IPS-20b (cell line): ENCODE results near the gene ELF1.
A peak's percentile ranks its signal among the peaks of the same experiment; 100 is the strongest.
"Not testable (repeated sequence)": the region's sequence is repeated elsewhere in the genome, so short reads cannot be mapped to it uniquely, and the experiment has no call there.

Source experiments
- H3K27ac ChIP-seq: one replicate; pipeline ENCODE4 v1.5.1; 2013; ENCODE audit warnings: low read length
- H3K27me3 ChIP-seq: 2 replicates; pipeline ENCODE4 v1.6.1; 2013; ENCODE audit warnings: mild to moderate bottlenecking, low read length, inconsistent platforms; ENCODE audit not compliant: insufficient read depth
- H3K36me3 ChIP-seq: 2 replicates; pipeline ENCODE4 v1.6.1; 2013; ENCODE audit warnings: low read depth, mild to moderate bottlenecking, inconsistent platforms, low read length, moderate library complexity; ENCODE audit not compliant: insufficient read depth
- H3K4me1 ChIP-seq: 2 replicates; pipeline ENCODE4 v1.6.1; 2013; ENCODE audit warnings: mild to moderate bottlenecking, control low read depth, inconsistent platforms, low read length, moderate library complexity; ENCODE audit not compliant: insufficient read depth
- H3K4me3 ChIP-seq: 2 replicates; pipeline ENCODE4 v1.5.1; 2013; ENCODE audit warnings: mild to moderate bottlenecking, low read length, inconsistent platforms
- H3K9ac ChIP-seq: 2 replicates; pipeline ENCODE4 v1.6.1; 2013; ENCODE audit warnings: low read depth, mild to moderate bottlenecking, inconsistent platforms, low read length, moderate library complexity
- H3K9me3 ChIP-seq: 2 replicates; pipeline ENCODE4 v1.6.1; 2013; ENCODE audit warnings: mild to moderate bottlenecking, low read depth, low read length, inconsistent platforms; ENCODE audit not compliant: insufficient read depth

ELF1 gene

DNA sequence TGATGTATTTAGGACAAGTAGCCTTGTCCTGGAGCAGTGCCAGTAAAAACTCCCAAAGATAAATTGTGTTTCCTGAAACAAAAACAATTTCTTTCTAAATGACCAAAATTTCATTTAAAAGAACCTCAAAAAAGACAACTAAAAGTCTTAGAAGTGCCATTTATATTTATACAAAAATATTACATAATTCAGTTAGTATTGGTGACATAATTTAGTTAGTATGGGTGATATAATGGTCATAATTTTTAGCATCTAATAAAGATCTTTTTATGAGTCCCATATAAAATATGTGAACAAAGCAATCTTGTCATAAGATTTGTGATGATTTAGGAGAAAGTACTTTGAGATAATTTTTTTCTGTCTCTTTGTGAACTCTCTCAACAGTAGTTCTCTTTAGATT lies 76.0 kb downstream of the ELF1 start:
- Histone ChIP-seq H3K36me3 (peaks cover 20% of the 10 kb centered on the region), H3K4me3 (no peak overlapping the region), H3K27me3 (no peaks in the 10 kb centered on the region), H3K9ac (no peak overlapping the region), H3K9me3 (no peaks in the 10 kb centered on the region), H3K27ac (no peak overlapping the region), H3K4me1 (no peaks in the 10 kb centered on the region)

GRCh38 chr13:40941581-40941980 lies 77.5 kb downstream of the ELF1 start:
- H3K36me3 ChIP-seq: peaks cover 20% of the 10 kb centered on the region
- H3K27ac ChIP-seq: no peak overlapping the region
- H3K9me3 ChIP-seq: no peaks in the 10 kb centered on the region
- H3K4me3 ChIP-seq: no peak overlapping the region
- H3K27me3 ChIP-seq: no peaks in the 10 kb centered on the region
- no peak overlapping the region for H3K9ac ChIP-seq
- H3K4me1 ChIP-seq: no peaks in the 10 kb centered on the region

DNA sequence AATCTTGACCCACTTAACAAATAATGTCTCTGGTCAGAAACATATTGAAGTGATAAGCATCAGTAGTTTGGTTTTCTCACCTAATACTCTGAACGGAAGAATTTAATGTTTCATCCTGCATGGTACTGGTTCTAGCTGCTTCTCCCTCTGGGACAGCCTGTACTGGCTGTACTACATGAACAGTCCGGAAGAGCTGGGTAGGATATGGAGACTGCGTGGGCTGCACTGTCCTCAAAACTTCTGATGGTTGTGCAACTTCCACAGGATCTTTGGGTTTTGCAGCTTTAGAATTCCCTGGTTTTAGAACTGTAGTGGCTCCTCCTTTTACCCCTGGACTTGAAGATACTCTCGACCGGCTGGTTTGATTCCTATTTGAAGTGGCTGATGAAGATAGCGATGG lies 78.3 kb downstream of the ELF1 start:
- H3K36me3 ChIP-seq: peaks cover 20% of the 10 kb centered on the region
- no peaks in the 10 kb centered on the region for H3K4me1 ChIP-seq
- H3K9me3 ChIP-seq: no peaks in the 10 kb centered on the region

DNA sequence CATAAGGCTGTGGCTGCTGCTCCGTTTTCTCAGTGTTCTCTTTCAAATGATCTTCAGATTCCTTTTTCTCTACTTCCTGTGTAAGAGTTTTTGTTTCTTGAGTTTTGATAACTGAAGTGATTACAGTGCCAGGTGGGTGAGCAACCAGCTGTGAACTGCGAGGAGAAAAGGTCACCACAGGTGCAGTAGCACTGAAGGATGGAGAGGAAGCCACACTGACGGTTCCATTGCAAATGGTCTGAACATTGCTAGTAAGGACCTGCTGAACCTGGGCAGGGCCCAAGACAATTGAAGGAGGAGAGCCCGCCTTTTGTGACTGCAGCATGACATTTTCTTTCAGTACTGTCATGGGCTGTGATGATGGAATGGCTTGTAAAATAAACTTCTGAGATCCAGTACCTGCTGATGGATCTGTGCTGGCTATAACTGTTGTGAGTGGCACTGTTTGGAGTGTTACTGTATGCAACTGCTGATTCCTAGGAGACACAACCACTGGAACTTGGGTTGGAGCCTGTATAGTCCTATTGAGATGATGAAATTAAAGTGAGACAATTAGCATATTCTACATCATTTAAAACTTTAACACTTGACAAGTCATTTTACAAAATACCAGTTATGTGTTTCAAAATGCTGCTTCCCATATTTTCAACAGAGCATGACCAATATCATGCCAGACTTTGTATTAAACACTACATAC lies 85.5 kb downstream of the ELF1 start:
- Histone ChIP-seq H3K27ac (no peak overlapping the region), H3K9me3 (no peaks in the 10 kb centered on the region), H3K4me1 (peaks cover 3% of the 10 kb centered on the region; the same call in 1 of the 2 replicates), H3K4me3 (no peak overlapping the region), H3K27me3 (no peaks in the 10 kb centered on the region), H3K36me3 (peaks cover 6% of the 10 kb centered on the region; the same call in 1 of the 2 replicates), H3K9ac (no peak overlapping the region)

More for the DNA sequence above, 78.3 kb downstream of the ELF1 start:
- Histone ChIP-seq H3K27ac (no peak overlapping the region), H3K4me3 (no peak overlapping the region), H3K9ac (no peak overlapping the region), H3K27me3 (no peaks in the 10 kb centered on the region)

GRCh38 chr13:40932252-40932651 lies 86.9 kb downstream of the ELF1 start:
- Histone ChIP-seq H3K27me3 (no peaks in the 10 kb centered on the region), H3K36me3 (peaks cover 6% of the 10 kb centered on the region; the same call in 1 of the 2 replicates), H3K9ac (no peak overlapping the region), H3K4me1 (peaks cover 3% of the 10 kb centered on the region; the same call in 1 of the 2 replicates), H3K4me3 (no peak overlapping the region), H3K27ac (no peak overlapping the region), H3K9me3 (no peaks in the 10 kb centered on the region)

GRCh38 chr13:40931719-40932118 lies 87.4 kb downstream of the ELF1 start:
- no peak overlapping the region for H3K4me3 ChIP-seq
- H3K36me3 ChIP-seq: peaks cover 6% of the 10 kb centered on the region; the same call in 1 of the 2 replicates

GRCh38 chr13:40929883-40930282 lies 89.2 kb downstream of the ELF1 start:
- not testable (repeated sequence) for H3K27ac ChIP-seq, H3K4me1 ChIP-seq, H3K9ac ChIP-seq, H3K27me3 ChIP-seq, H3K36me3 ChIP-seq, H3K9me3 ChIP-seq, H3K4me3 ChIP-seq

More at GRCh38 chr13:40931719-40932118, 87.4 kb downstream of the ELF1 start:
- no peak overlapping the region for H3K9ac ChIP-seq
- no peaks in the 10 kb centered on the region for H3K27me3 ChIP-seq
- no peak overlapping the region for H3K27ac ChIP-seq
- H3K4me1 ChIP-seq: peaks cover 3% of the 10 kb centered on the region; the same call in 1 of the 2 replicates
- no peaks in the 10 kb centered on the region for H3K9me3 ChIP-seq

DNA sequence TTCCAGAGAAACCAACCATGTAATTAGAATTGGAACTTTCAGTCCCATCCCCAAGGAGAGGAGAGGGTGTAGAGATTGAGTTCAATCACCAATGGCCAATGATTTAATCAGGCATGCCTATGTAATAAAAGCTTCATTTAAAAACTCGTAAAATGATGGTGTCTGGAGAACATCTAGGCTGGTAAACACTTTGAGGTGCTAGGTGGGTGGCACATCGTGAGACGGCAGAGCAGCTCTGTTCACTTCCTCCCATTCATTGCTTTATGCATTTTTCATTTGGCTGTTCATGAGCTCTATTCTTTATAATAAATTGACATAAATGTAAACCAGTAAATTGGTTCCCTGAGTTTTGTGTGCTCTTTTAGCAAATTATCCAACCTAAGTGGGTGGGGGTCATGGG lies 90.1 kb downstream of the ELF1 start:
- Histone ChIP-seq H3K4me3 (no peak overlapping the region), H3K27me3 (no peaks in the 10 kb centered on the region), H3K9me3 (no peaks in the 10 kb centered on the region), H3K36me3 (peaks cover 6% of the 10 kb centered on the region; the same call in 1 of the 2 replicates), H3K27ac (no peak overlapping the region), H3K9ac (no peak overlapping the region), H3K4me1 (peaks cover 3% of the 10 kb centered on the region; the same call in 1 of the 2 replicates)

- Histone ChIP-seq H3K9me3 (no peaks in the 10 kb centered on the region), H3K4me3 (no peak overlapping the region), H3K4me1 (peaks cover 3% of the 10 kb centered on the region; the same call in 1 of the 2 replicates), H3K36me3 (no peaks in the 10 kb centered on the region), H3K9ac (no peak overlapping the region), H3K27me3 (no peaks in the 10 kb centered on the region), H3K27ac (no peak overlapping the region)
These were observed 91.2 kb downstream of the ELF1 start for GRCh38 chr13:40927929-40928328.

DNA sequence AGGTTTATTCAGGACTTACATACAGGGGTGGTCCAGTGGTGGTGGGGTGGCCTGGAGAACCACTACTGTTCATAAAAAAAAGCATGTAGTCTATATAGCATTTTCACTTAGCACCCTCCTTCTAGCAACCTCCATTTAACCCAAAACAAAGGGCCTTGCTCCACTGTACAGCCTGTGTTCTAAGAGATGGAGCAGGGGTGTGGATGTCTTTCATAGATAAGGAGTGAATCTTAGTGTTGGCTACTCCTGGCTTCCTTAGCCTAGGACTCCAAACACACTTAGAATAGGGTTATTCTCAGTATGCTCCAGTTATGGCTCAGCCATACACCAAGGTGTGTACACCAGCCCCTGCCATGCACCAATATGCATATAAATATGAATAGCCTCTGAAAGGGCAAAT lies 95.2 kb downstream of the ELF1 start:
- peaks cover 9% of the 10 kb centered on the region for H3K4me1 ChIP-seq
- H3K27ac ChIP-seq: no peak overlapping the region
- no peaks in the 10 kb centered on the region for H3K27me3 ChIP-seq
- no peak overlapping the region for H3K9ac ChIP-seq
- H3K4me3 ChIP-seq: no peak overlapping the region
- no peaks in the 10 kb centered on the region for H3K36me3 ChIP-seq
- H3K9me3 ChIP-seq: no peaks in the 10 kb centered on the region

DNA sequence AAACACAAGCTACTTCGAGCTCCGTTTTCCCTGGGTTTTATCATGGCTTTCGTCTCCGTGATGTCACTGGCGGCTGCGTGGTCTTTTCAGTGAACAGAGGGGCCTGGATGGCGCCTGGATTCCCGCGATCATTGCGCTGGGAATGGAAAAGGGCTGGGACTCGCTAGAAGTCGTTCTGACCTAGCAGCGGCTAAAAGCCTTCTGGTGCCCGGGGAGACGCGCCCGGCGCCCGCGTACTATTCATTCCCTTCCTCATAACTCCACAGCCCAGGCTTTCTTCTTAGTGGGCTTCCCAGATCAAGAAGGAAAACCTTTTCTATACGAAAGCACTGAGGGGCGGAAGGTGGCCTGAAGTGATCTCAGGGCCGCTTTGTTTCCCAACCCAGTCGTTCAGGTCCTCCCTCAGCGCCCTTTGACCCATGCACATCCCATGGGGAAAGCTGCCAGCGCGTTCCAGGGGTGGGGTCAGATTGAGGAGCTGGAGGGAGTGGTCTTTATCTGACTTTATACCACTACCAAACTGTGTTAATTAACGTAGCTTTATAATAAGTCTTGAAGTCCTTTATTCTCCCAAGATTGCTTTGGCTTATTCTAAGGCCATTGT lies 96.6 kb downstream of the ELF1 start:
- H3K36me3 ChIP-seq: no peaks in the 10 kb centered on the region
- H3K4me1 ChIP-seq: peaks cover 7% of the 10 kb centered on the region
- H3K9ac ChIP-seq: no peak overlapping the region
- no peaks in the 10 kb centered on the region for H3K9me3 ChIP-seq
- H3K27ac ChIP-seq: no peak overlapping the region
- H3K27me3 ChIP-seq: no peaks in the 10 kb centered on the region
- no peak overlapping the region for H3K4me3 ChIP-seq

GRCh38 chr13:40920826-40921225 lies 98.3 kb downstream of the ELF1 start:
- Histone ChIP-seq H3K27me3 (no peaks in the 10 kb centered on the region), H3K4me3 (peak overlapping the region; percentile 79), H3K4me1 (peaks cover 7% of the 10 kb centered on the region), H3K9ac (peak overlapping the region; percentile 86; the same call in 1 of the 2 replicates), H3K36me3 (no peaks in the 10 kb centered on the region), H3K27ac (no peak overlapping the region), H3K9me3 (no peaks in the 10 kb centered on the region)
